Naive thymus-derived CD4-positive, alpha-beta T cell (primary cell): ENCODE measurements around the gene ATG13. TPM values are rescaled to one million over a fixed set of nuclear protein-coding genes. Genes with fewer than 3 reads are reported as not detected.
"Not testable (repeated sequence)": the region's sequence is repeated elsewhere in the genome, so short reads cannot be mapped to it uniquely, and the experiment has no call there.

Experiments used
- ATAC-seq: fragments of 150-1000 bp; cut with Tn5 transposase; 2 replicates; pipeline ENCODE4 v1.10.0; 2021; ENCODE audit warnings: mild to moderate bottlenecking, moderate library complexity
- CTCF ChIA-PET: fragments of 350-600 bp; sonication (Branson Sonifier 250); formaldehyde crosslinking; loops from one replicate; lab custom pipeline; 2021; ENCODE audit warnings: antibody characterized with exemption; lab: Charles Lee
- POLR2A ChIA-PET: fragments of 350-600 bp; sonication (Branson Sonifier 250); formaldehyde crosslinking; loops from one replicate; lab custom pipeline; 2021; ENCODE audit warnings: antibody characterized with exemption, inconsistent platforms; lab: Charles Lee
- DNase-seq, 9 donors: peaks; one replicate each; pipeline versions ENCODE4 v3.0.0 to v3.0.0-alpha.2; 2020 to 2022; ENCODE audit warnings: mixed read lengths in 1 of 9
- H3K27ac ChIP-seq: one replicate; pipeline ENCODE4 v1.7.0; 2013; ENCODE audit warnings: mild to moderate bottlenecking, low read depth, low read length, moderate library complexity
- H3K27me3 ChIP-seq, 2 donors: one replicate each; pipeline ENCODE4 v1.7.0; 2013; ENCODE audit warnings: low read length in 2 of 2, mild to moderate bottlenecking in 2 of 2, moderate library complexity in 2 of 2; ENCODE audit not compliant: control insufficient read depth in 2 of 2, insufficient read depth in 2 of 2
- H3K36me3 ChIP-seq, 3 experiments: 1 replicate in 2 of 3; 2 replicates in 1 of 3; pipeline ENCODE4 v1.7.0; 2013; ENCODE audit warnings: low read length in 3 of 3, mild to moderate bottlenecking in 3 of 3, moderate library complexity in 1 of 3; ENCODE audit not compliant: insufficient read depth in 3 of 3, control insufficient read depth in 2 of 3
- H3K4me1 ChIP-seq, 2 donors: one replicate each; pipeline ENCODE4 v1.7.0; 2013; ENCODE audit warnings: low read length in 2 of 2, mild to moderate bottlenecking in 2 of 2, moderate library complexity in 1 of 2; ENCODE audit not compliant: control insufficient read depth in 2 of 2, insufficient read depth in 2 of 2
- H3K4me3 ChIP-seq: 2 replicates; pipeline ENCODE4 v1.7.0; 2013; ENCODE audit warnings: mild to moderate bottlenecking, low read length
- H3K9me3 ChIP-seq, 3 experiments: 1 replicate in 2 of 3; 2 replicates in 1 of 3; pipeline ENCODE4 v1.7.0; 2013; ENCODE audit warnings: low read length in 3 of 3; ENCODE audit not compliant: control insufficient read depth in 2 of 3
- H3K27ac Mint-ChIP-seq, 9 donors: one replicate each; pipeline ENCODE4 v1.8.0; 2020 to 2022; ENCODE audit warnings: mixed read lengths in 9 of 9, mild to moderate bottlenecking in 8 of 9, moderate library complexity in 5 of 9, inconsistent platforms in 2 of 9
- H3K27me3 Mint-ChIP-seq, 5 donors: one replicate each; pipeline ENCODE4 v1.8.0; 2021 to 2022; ENCODE audit warnings: mixed read lengths in 5 of 5, mild to moderate bottlenecking in 1 of 5
- H3K36me3 Mint-ChIP-seq, 5 donors: one replicate each; pipeline ENCODE4 v1.8.0; 2020 to 2022; ENCODE audit warnings: mixed read lengths in 5 of 5, mild to moderate bottlenecking in 3 of 5, inconsistent platforms in 1 of 5
- H3K4me1 Mint-ChIP-seq, 7 donors: one replicate each; pipeline ENCODE4 v1.8.0; 2020 to 2022; ENCODE audit warnings: mixed read lengths in 7 of 7, mild to moderate bottlenecking in 3 of 7, inconsistent platforms in 1 of 7
- H3K4me3 Mint-ChIP-seq, 10 donors: one replicate each; pipeline ENCODE4 v1.8.0; 2020 to 2022; ENCODE audit warnings: mild to moderate bottlenecking in 10 of 10, mixed read lengths in 10 of 10, moderate library complexity in 6 of 10, inconsistent platforms in 2 of 10
- H3K9me3 Mint-ChIP-seq, 11 donors: one replicate each; pipeline ENCODE4 v1.8.0; 2020 to 2022; ENCODE audit warnings: mixed read lengths in 11 of 11, mild to moderate bottlenecking in 4 of 11, inconsistent platforms in 1 of 11, moderate library complexity in 1 of 11
- intact Hi-C, 2 donors: fragments of 100-400 bp; cut with micrococcal nuclease; formaldehyde crosslinking; loops; one replicate each; pipeline ENCODE4 v1.15.1; 2023
- polyA plus RNA-seq, 2 donors: library from polyadenylated mRNA; unstranded; fragments of 300-500 nt; fragmentation: Illumina TruSeq; gene quantifications; one replicate each; pipeline ENCODE4 v1.2.3, GENCODE V29; 2021
- total RNA-seq, 6 experiments: library from RNA in 5 of 6; stranded (reverse) in 5 of 6; gene quantifications; 1 replicate in 5 of 6; 2 replicates in 1 of 6; pipeline ENCODE4 v1.2.3 and lab custom pipeline; 2021 to 2026

Gene ATG13
- total and polyA plus RNA-seq, 7 experiments from 2014 or later, result 70.0 to 114 (median 89.7) TPM

GRCh38 chr11:46712874-46713576 is 95.7 kb downstream of the ATG13 start:
- no peaks in the 10 kb centered on the region for H3K9me3 ChIP-seq
- CTCF ChIA-PET, result no interaction called here
- Mint-ChIP-seq H3K36me3 (peaks cover 0 to 5% (median 0%) of the 10 kb centered on the region in 5 donors), H3K27me3 (no peaks in the 10 kb centered on the region), H3K4me1 (peaks cover 0 to under 1% (median 0%) of the 10 kb centered on the region in 7 donors), H3K9me3 (no peaks in the 10 kb centered on the region), H3K27ac (no peak overlapping the region), H3K4me3 (no peak overlapping the region)
- intact Hi-C loops, result no loop called here
- POLR2A ChIA-PET, result interaction anchor here (0.6 to 1.4 kb wide), 2 partner anchors 11 to 114 kb away, joined by 3 to 4 read pairs; no protein-coding TSS in a partner anchor
- no peaks in the 10 kb centered on the region for H3K27me3 ChIP-seq
- no peak for DNase-seq
- no peak overlapping the region for H3K27ac ChIP-seq
- no peaks in the 10 kb centered on the region for H3K36me3 ChIP-seq
- ATAC-seq, result no peak
- no peaks in the 10 kb centered on the region for H3K4me1 ChIP-seq
- no peak overlapping the region for H3K4me3 ChIP-seq

GRCh38 chr11:46717825-46718154 is 100.4 kb downstream of the ATG13 start:
- H3K36me3 ChIP-seq, H3K27ac Mint-ChIP-seq: not testable (repeated sequence)

GRCh38 chr11:46718155-46719019 is 101.0 kb downstream of the ATG13 start:
- Histone ChIP-seq H3K27ac (no peak overlapping the region), H3K4me1 (peaks cover 0 to 4% of the 10 kb centered on the region in 2 donors), H3K4me3 (no peak overlapping the region), H3K36me3 (no peaks in the 10 kb centered on the region), H3K27me3 (no peaks in the 10 kb centered on the region), H3K9me3 (no peaks in the 10 kb centered on the region)
- Mint-ChIP-seq H3K27me3 (peaks cover 0 to 3% (median 0%) of the 10 kb centered on the region in 5 donors), H3K9me3 (peaks cover 0 to 1% (median 0%) of the 10 kb centered on the region in 11 donors), H3K36me3 (no peaks in the 10 kb centered on the region), H3K4me3 (no peak overlapping the region), H3K4me1 (peaks cover 0 to 10% (median 8%) of the 10 kb centered on the region in 7 donors), H3K27ac (peak overlapping the region in 5 of 9 donors; percentile 34 to 64 (median 41))
- DNase-seq, result no peak
- ChIA-PET CTCF (no interaction called here), POLR2A (interaction anchor here (1.3 kb wide), 1 partner anchor 18 kb away, joined by 3 read pairs; the partner anchor contains the start of gene ARHGAP1)
- intact Hi-C loops, result no loop called here
- ATAC-seq, result no peak

More at GRCh38 chr11:46717825-46718154, 100.4 kb downstream of the ATG13 start:
- H3K4me1 ChIP-seq, H3K4me3 Mint-ChIP-seq, CTCF ChIA-PET, H3K4me3 ChIP-seq, H3K27me3 ChIP-seq, intact Hi-C loops, H3K9me3 ChIP-seq, DNase-seq, H3K27me3 Mint-ChIP-seq, ATAC-seq, H3K9me3 Mint-ChIP-seq, H3K27ac ChIP-seq, H3K36me3 Mint-ChIP-seq: not testable (repeated sequence)
- POLR2A ChIA-PET, result interaction anchor here (1.3 kb wide), 1 partner anchor 18 kb away, joined by 3 read pairs; the partner anchor contains the start of gene ARHGAP1
- peaks cover 0 to 10% (median 8%) of the 10 kb centered on the region in 7 donors for H3K4me1 Mint-ChIP-seq

GRCh38 chr11:46719048-46719542 is 101.7 kb downstream of the ATG13 start, which contains the start of gene F2:
Gene F2, plus strand, starts transcription at chr11:46719213. Its CDS starts 23 bp downstream, at chr11:46719236.
- Histone ChIP-seq H3K4me1 (peaks cover 0 to 4% of the 10 kb centered on the region in 2 donors), H3K27me3 (no peaks in the 10 kb centered on the region), H3K4me3 (no peak within 1 kb of the TSS), H3K9me3 (no peaks in the 10 kb centered on the region), H3K27ac (no peak within 1 kb of the TSS), H3K36me3 (no peaks in the 10 kb centered on the region)
- H3K4me3 Mint-ChIP-seq, result no peak within 1 kb of the TSS
- DNase-seq, result no peak
- peaks cover 0 to 1% (median 0%) of the 10 kb centered on the region in 11 donors for H3K9me3 Mint-ChIP-seq
- peak within 1 kb of the TSS in 5 of 9 donors; percentile 34 to 64 (median 41) for H3K27ac Mint-ChIP-seq
- peaks cover 0 to 3% (median 0%) of the 10 kb centered on the region in 5 donors for H3K27me3 Mint-ChIP-seq
- ChIA-PET CTCF (no interaction called here), POLR2A (no interaction called here)
- intact Hi-C loops, result no loop called here
- H3K36me3 Mint-ChIP-seq, result no peaks in the 10 kb centered on the region
- no peak for ATAC-seq
- peaks cover 0 to 10% (median 8%) of the 10 kb centered on the region in 7 donors for H3K4me1 Mint-ChIP-seq

GRCh38 chr11:46719543-46720218 is 102.3 kb downstream of the ATG13 start:
- Mint-ChIP-seq H3K9me3 (peaks cover 0 to 1% (median 0%) of the 10 kb centered on the region in 11 donors), H3K36me3 (no peaks in the 10 kb centered on the region), H3K27me3 (peaks cover 0 to 3% (median 0%) of the 10 kb centered on the region in 5 donors), H3K4me3 (no peak overlapping the region), H3K27ac (no peak overlapping the region), H3K4me1 (peaks cover 0 to 10% (median 8%) of the 10 kb centered on the region in 7 donors)
- DNase-seq (no peak), ATAC-seq (no peak)
- Histone ChIP-seq H3K4me3 (no peak overlapping the region), H3K27me3 (no peaks in the 10 kb centered on the region), H3K9me3 (no peaks in the 10 kb centered on the region), H3K36me3 (no peaks in the 10 kb centered on the region), H3K27ac (no peak overlapping the region), H3K4me1 (peaks cover 0 to 4% of the 10 kb centered on the region in 2 donors)
- intact Hi-C loops, result no loop called here
- ChIA-PET CTCF (no interaction called here), POLR2A (no interaction called here)

- H3K27me3 ChIP-seq, result no peaks in the 10 kb centered on the region
- intact Hi-C loops, result no loop called here
- DNase-seq (no peak), ATAC-seq (no peak)
- Mint-ChIP-seq H3K9me3 (peaks cover 0 to 1% (median 0%) of the 10 kb centered on the region in 11 donors), H3K4me1 (peaks cover 0 to 10% (median 8%) of the 10 kb centered on the region in 7 donors), H3K27me3 (peaks cover 0 to 3% (median 0%) of the 10 kb centered on the region in 5 donors), H3K27ac (no peak overlapping the region), H3K36me3 (no peaks in the 10 kb centered on the region), H3K4me3 (no peak overlapping the region)
- H3K4me1 ChIP-seq, result peaks cover 0 to 4% of the 10 kb centered on the region in 2 donors
- ChIA-PET POLR2A (no interaction called here), CTCF (no interaction called here)
- H3K4me3 ChIP-seq, result no peak overlapping the region
- no peaks in the 10 kb centered on the region for H3K9me3 ChIP-seq
- no peak overlapping the region for H3K27ac ChIP-seq
- H3K36me3 ChIP-seq, result no peaks in the 10 kb centered on the region
These were observed 103.9 kb downstream of the ATG13 start for GRCh38 chr11:46721286-46721685.
